Osteocyte (in vitro differentiated cells): ENCODE results near the gene DAPK1. TPM values are rescaled to one million over a fixed set of nuclear protein-coding genes. Genes with fewer than 3 reads are reported as not detected.
"Not testable (repeated sequence)": the region's sequence is repeated elsewhere in the genome, so short reads cannot be mapped to it uniquely, and the experiment has no call there.

Source experiments
- DNase-seq: peaks from one replicate; pipeline ENCODE4 v3.0.0; 2021; ENCODE audit warnings: mixed read lengths; ENCODE audit not compliant: unreplicated experiment; ENCODE audit errors: extremely low spot score
- H3K27ac Mint-ChIP-seq: one replicate; pipeline ENCODE4 v1.8.0; 2021; ENCODE audit warnings: mild to moderate bottlenecking, mixed read lengths; ENCODE audit not compliant: unreplicated experiment
- H3K27me3 Mint-ChIP-seq: one replicate; pipeline ENCODE4 v1.8.0; 2021; ENCODE audit warnings: mixed read lengths; ENCODE audit not compliant: unreplicated experiment
- H3K36me3 Mint-ChIP-seq: one replicate; pipeline ENCODE4 v1.8.0; 2021; ENCODE audit warnings: mixed read lengths; ENCODE audit not compliant: unreplicated experiment
- H3K4me1 Mint-ChIP-seq: one replicate; pipeline ENCODE4 v1.8.0; 2021; ENCODE audit warnings: mixed read lengths; ENCODE audit not compliant: unreplicated experiment
- H3K4me3 Mint-ChIP-seq: one replicate; pipeline ENCODE4 v1.8.0; 2021; ENCODE audit warnings: mild to moderate bottlenecking, moderate library complexity, mixed read lengths; ENCODE audit not compliant: unreplicated experiment
- H3K9me3 Mint-ChIP-seq: one replicate; pipeline ENCODE4 v1.8.0; 2021; ENCODE audit warnings: mixed read lengths; ENCODE audit not compliant: unreplicated experiment
- total RNA-seq: library from RNA; stranded (reverse); gene quantifications from 2 replicates; pipeline ENCODE4 v1.2.1, GENCODE V29; 2021
- TF ChIP-seq, protein P1 (sequence below): fragments of 200-600 bp; sonication (generic); IDR thresholded peaks from 2 replicates; pipeline ENCODE4 v1.5.0; 2021; ENCODE audit warnings: antibody characterized with exemption, mild to moderate bottlenecking, moderate library complexity

The DAPK1 gene
- total RNA-seq, 1 donor from 2014 or later, result 304 TPM

DNA sequence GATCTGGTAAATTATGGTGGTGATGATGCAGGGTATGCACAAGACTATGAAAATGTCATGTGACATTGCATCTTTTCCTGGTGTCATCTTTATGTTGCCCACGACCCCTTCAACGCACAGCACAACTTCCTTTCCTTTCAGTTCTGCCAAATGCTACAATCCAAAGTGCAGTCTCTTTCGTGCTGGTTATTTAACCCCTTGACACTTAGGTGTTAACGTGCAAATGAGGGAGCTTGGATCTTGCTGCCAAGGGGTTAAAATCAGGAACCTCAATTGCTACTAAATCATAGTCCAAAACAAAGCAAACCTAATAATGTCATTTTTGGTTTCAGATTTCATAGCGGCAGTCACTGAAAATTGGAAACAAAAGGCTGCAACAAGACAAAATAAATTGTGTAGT is 244.2 kb downstream of the DAPK1 start:
- Mint-ChIP-seq H3K9me3 (peaks cover 10% of the 10 kb centered on the region), H3K4me3 (no peak overlapping the region), H3K27me3 (peaks cover 44% of the 10 kb centered on the region), H3K4me1 (no peaks in the 10 kb centered on the region), H3K36me3 (no peaks in the 10 kb centered on the region), H3K27ac (no peak overlapping the region)
- no peak for DNase-seq
- TF ChIP-seq, protein P1, sequence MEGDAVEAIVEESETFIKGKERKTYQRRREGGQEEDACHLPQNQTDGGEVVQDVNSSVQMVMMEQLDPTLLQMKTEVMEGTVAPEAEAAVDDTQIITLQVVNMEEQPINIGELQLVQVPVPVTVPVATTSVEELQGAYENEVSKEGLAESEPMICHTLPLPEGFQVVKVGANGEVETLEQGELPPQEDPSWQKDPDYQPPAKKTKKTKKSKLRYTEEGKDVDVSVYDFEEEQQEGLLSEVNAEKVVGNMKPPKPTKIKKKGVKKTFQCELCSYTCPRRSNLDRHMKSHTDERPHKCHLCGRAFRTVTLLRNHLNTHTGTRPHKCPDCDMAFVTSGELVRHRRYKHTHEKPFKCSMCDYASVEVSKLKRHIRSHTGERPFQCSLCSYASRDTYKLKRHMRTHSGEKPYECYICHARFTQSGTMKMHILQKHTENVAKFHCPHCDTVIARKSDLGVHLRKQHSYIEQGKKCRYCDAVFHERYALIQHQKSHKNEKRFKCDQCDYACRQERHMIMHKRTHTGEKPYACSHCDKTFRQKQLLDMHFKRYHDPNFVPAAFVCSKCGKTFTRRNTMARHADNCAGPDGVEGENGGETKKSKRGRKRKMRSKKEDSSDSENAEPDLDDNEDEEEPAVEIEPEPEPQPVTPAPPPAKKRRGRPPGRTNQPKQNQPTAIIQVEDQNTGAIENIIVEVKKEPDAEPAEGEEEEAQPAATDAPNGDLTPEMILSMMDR, result no peak

DNA sequence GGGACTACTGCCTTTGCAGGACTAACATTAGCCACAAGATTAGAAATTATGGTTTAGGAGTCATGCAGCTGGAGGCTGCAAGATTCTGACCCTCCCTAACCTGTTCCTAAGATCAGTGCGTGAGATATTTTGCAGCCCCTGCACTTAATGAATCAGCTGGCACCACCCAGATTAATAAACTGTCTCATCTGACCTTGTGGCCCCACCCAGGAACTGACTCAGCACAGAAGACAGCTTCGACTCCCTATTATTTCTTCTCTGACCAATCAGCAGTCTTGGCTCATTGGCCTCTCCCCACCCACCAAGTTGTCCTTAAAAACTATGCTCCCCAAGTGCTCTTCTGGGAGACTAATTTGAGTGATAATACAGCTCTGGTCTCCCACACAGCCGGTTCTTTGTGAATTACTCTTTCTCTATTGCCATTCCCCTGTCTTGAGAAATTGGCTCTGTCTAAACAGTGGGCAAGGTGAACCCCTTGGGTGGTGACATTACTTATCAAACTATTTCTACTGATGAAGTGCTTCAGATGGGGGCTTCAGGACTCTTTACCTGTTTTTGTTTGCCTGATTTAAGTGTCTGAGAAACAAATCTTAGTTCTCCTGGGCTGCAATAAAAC is 245.3 kb downstream of the DAPK1 start:
- no peaks in the 10 kb centered on the region for H3K4me1 Mint-ChIP-seq
- H3K9me3 Mint-ChIP-seq, result peaks cover 10% of the 10 kb centered on the region
- no peak for DNase-seq
- TF ChIP-seq, protein P1, result no peak
- no peaks in the 10 kb centered on the region for H3K36me3 Mint-ChIP-seq
- no peak overlapping the region for H3K27ac Mint-ChIP-seq
- peaks cover 44% of the 10 kb centered on the region for H3K27me3 Mint-ChIP-seq
- no peak overlapping the region for H3K4me3 Mint-ChIP-seq

- not testable (repeated sequence) for DNase-seq, H3K4me3 Mint-ChIP-seq, H3K9me3 Mint-ChIP-seq, H3K27ac Mint-ChIP-seq, H3K36me3 Mint-ChIP-seq, H3K4me1 Mint-ChIP-seq
- H3K27me3 Mint-ChIP-seq, result peaks cover 50% of the 10 kb centered on the region
Observed at GRCh38 chr9:87744247-87744646, 246.6 kb downstream of the DAPK1 start.

- H3K9me3 Mint-ChIP-seq, result peaks cover 10% of the 10 kb centered on the region
- no peak overlapping the region for H3K4me3 Mint-ChIP-seq
- H3K4me1 Mint-ChIP-seq, result peaks cover 4% of the 10 kb centered on the region
- no peaks in the 10 kb centered on the region for H3K36me3 Mint-ChIP-seq
- peaks cover 43% of the 10 kb centered on the region for H3K27me3 Mint-ChIP-seq
- H3K27ac Mint-ChIP-seq, result no peak overlapping the region
- no peak for DNase-seq
- TF ChIP-seq, protein P1, result no peak
Observed at GRCh38 chr9:87746186-87746585, 248.5 kb downstream of the DAPK1 start.

GRCh38 chr9:87748881-87749280 is 251.2 kb downstream of the DAPK1 start:
- TF ChIP-seq, protein P1, result no peak
- H3K36me3 Mint-ChIP-seq, result peaks cover 2% of the 10 kb centered on the region

More at GRCh38 chr9:87748881-87749280, 251.2 kb downstream of the DAPK1 start:
- Mint-ChIP-seq H3K9me3 (peaks cover 7% of the 10 kb centered on the region), H3K27ac (no peak overlapping the region), H3K27me3 (peaks cover 43% of the 10 kb centered on the region), H3K4me3 (no peak overlapping the region), H3K4me1 (peaks cover 4% of the 10 kb centered on the region)
- DNase-seq, result no peak
